GM23338 (cell line): Measurements from ENCODE around the gene SHFL. TPM values are rescaled to one million over a fixed set of nuclear protein-coding genes. Genes with fewer than 3 reads are reported as not detected.

ENCODE experiments used
- ATAC-seq: fragments of 200-7000 bp; cut with Tn5 transposase; 3 replicates; pipeline ENCODE4 v1.9.1; 2020
- DNase-seq: peaks from one replicate; pipeline ENCODE4 v3.0.0-alpha.2; 2015; ENCODE audit warnings: low spot score
- H2AFZ ChIP-seq: fragments of 200-600 bp; sonication (generic); 2 replicates; pipeline ENCODE4 v1.8.0; 2016; ENCODE audit warnings: antibody characterized with exemption, mild to moderate bottlenecking, moderate library complexity
- H3F3A ChIP-seq: fragments of 200-600 bp; sonication (generic); replicated peaks from 2 replicates; pipeline ENCODE4 v1.8.0; 2017; ENCODE audit warnings: antibody characterized with exemption, mixed run types, low read depth
- H3K27ac ChIP-seq: fragments of 200-600 bp; sonication (generic); 2 replicates; pipeline ENCODE4 v1.6.1; 2016; ENCODE audit warnings: low read depth
- H3K27me3 ChIP-seq: fragments of 200-600 bp; sonication (generic); 2 replicates; pipeline ENCODE4 v1.8.0; 2016; ENCODE audit warnings: mild to moderate bottlenecking, mixed run types, moderate library complexity; ENCODE audit not compliant: insufficient read depth
- H3K36me3 ChIP-seq: fragments of 200-600 bp; sonication (generic); 2 replicates; pipeline ENCODE4 v1.8.0; 2016; ENCODE audit warnings: mild to moderate bottlenecking; ENCODE audit not compliant: insufficient read depth
- H3K4me1 ChIP-seq: fragments of 200-600 bp; sonication (generic); 2 replicates; pipeline ENCODE4 v1.8.0; 2016; ENCODE audit warnings: mild to moderate bottlenecking, moderate library complexity; ENCODE audit not compliant: insufficient read depth
- H3K4me2 ChIP-seq: fragments of 200-600 bp; sonication (generic); 2 replicates; pipeline ENCODE4 v1.7.1; 2017; ENCODE audit warnings: mixed run types
- H3K4me3 ChIP-seq: fragments of 200-600 bp; sonication (generic); 2 replicates; pipeline ENCODE4 v1.6.1; 2016; ENCODE audit warnings: mixed run types
- H3K79me2 ChIP-seq: fragments of 200-600 bp; sonication (generic); replicated peaks from 2 replicates; pipeline ENCODE4 v1.8.0; 2017; ENCODE audit warnings: mild to moderate bottlenecking; ENCODE audit not compliant: insufficient read depth
- H3K9me2 ChIP-seq: fragments of 200-600 bp; sonication (generic); 2 replicates; pipeline ENCODE4 v1.8.0; 2017; ENCODE audit not compliant: insufficient read depth
- H4K20me1 ChIP-seq: fragments of 200-600 bp; sonication (generic); replicated peaks from 2 replicates; pipeline ENCODE4 v1.8.0; 2017; ENCODE audit warnings: mild to moderate bottlenecking; ENCODE audit not compliant: insufficient read depth
- H3K27ac Mint-ChIP-seq: 2 replicates; pipeline ENCODE4 v1.8.0; 2020; ENCODE audit warnings: inconsistent platforms, mild to moderate bottlenecking, moderate library complexity, mixed read lengths
- H3K27me3 Mint-ChIP-seq: 3 replicates; pipeline ENCODE4 v1.8.0; 2022; ENCODE audit warnings: low read depth, mild to moderate bottlenecking, moderate library complexity, mixed read lengths, inconsistent platforms; ENCODE audit not compliant: insufficient read depth, poor library complexity
- H3K36me3 Mint-ChIP-seq: 3 replicates; pipeline ENCODE4 v1.8.0; 2021; ENCODE audit warnings: low read depth, mild to moderate bottlenecking, inconsistent platforms, moderate library complexity, mixed read lengths
- H3K4me1 Mint-ChIP-seq: 3 replicates; pipeline ENCODE4 v1.8.0; 2020; ENCODE audit warnings: mild to moderate bottlenecking, inconsistent platforms, mixed read lengths
- H3K4me3 Mint-ChIP-seq: 3 replicates; pipeline ENCODE4 v1.8.0; 2021; ENCODE audit warnings: moderate library complexity, mild to moderate bottlenecking, inconsistent platforms, mixed read lengths
- H3K9me3 Mint-ChIP-seq: 3 replicates; pipeline ENCODE4 v1.8.0; 2020; ENCODE audit warnings: moderate library complexity, mild to moderate bottlenecking, inconsistent platforms, mixed read lengths
- CREB1 ChIP-seq: fragments of 250-450 bp; sonication (Bioruptor Pico); IDR thresholded peaks from 2 replicates; pipeline ENCODE4 v1.5.0; 2020; ENCODE audit warnings: low read depth, mild to moderate bottlenecking, moderate library complexity
- CTCF ChIP-seq, 2 experiments: fragments of 200-600 bp in 1 of 2; sonication (generic) in 1 of 2; conservative IDR thresholded peaks; 2 replicates each; pipeline versions ENCODE4 v1.5.1 to v1.6.1; 2016 to 2017; ENCODE audit warnings: antibody characterized with exemption in 2 of 2, low read depth in 2 of 2, mild to moderate bottlenecking in 2 of 2, moderate library complexity in 1 of 2
- ETS1 ChIP-seq: IDR thresholded peaks from 2 replicates; pipeline ENCODE4 v1.6.1; 2016; ENCODE audit warnings: antibody characterized with exemption
- EZH2 ChIP-seq: fragments of 200-600 bp; sonication (generic); IDR thresholded peaks from one replicate; pipeline ENCODE4 v1.8.0; 2017; ENCODE audit warnings: antibody characterized with exemption, mild to moderate bottlenecking, low read depth; ENCODE audit not compliant: unreplicated experiment
- JUNB ChIP-seq: IDR thresholded peaks from one replicate; pipeline ENCODE4 v1.6.1; 2016; ENCODE audit warnings: antibody characterized with exemption; ENCODE audit not compliant: unreplicated experiment
- POLR2AphosphoS5 ChIP-seq: IDR thresholded peaks from 2 replicates; pipeline ENCODE4 v1.6.1; 2016; ENCODE audit warnings: antibody characterized with exemption, low read depth
- REST ChIP-seq: IDR thresholded peaks from one replicate; pipeline ENCODE4 v1.6.1; 2018; ENCODE audit warnings: antibody characterized with exemption; ENCODE audit not compliant: unreplicated experiment
- STAT1 ChIP-seq: IDR thresholded peaks from one replicate; pipeline ENCODE4 v1.6.1; 2016; ENCODE audit warnings: antibody characterized with exemption; ENCODE audit not compliant: unreplicated experiment
- ZNF331 ChIP-seq: fragments of 250-450 bp; sonication (Bioruptor Pico); IDR thresholded peaks from 2 replicates; pipeline ENCODE4 v1.5.0; 2020; ENCODE audit warnings: low read depth, mild to moderate bottlenecking, moderate library complexity
- ZNF462 ChIP-seq: fragments of 250-450 bp; sonication (Bioruptor Pico); IDR thresholded peaks from 2 replicates; pipeline ENCODE4 v1.5.0; 2020; ENCODE audit warnings: mild to moderate bottlenecking, moderate library complexity
- polyA plus RNA-seq: library from polyadenylated mRNA; unstranded; fragments of >200 nt; fragmentation: Nextera tagmentation; extraction: Ambion mirVana; gene quantifications from 2 replicates; pipeline ENCODE4 v1.2.1, GENCODE V29; 2016
- total RNA-seq: library from RNA; depleted of rRNA; stranded (reverse); fragments of >200 nt; shearing (Covaris generic); gene quantifications from 2 replicates; pipeline ENCODE4 v1.2.3, GENCODE V29; 2014

SHFL gene
- total and polyA plus RNA-seq, 2 experiments from 2014 or later: 31.7 to 32.1 TPM

- Histone ChIP-seq H3K4me1 (no peaks in the 10 kb centered on the region), H3K27ac (no peak overlapping the region), H2AFZ (no peak overlapping the region), H4K20me1 (no peaks in the 10 kb centered on the region), H3K4me2 (no peak overlapping the region), H3F3A (no peaks in the 10 kb centered on the region), H3K79me2 (no peaks in the 10 kb centered on the region), H3K27me3 (no peaks in the 10 kb centered on the region), H3K4me3 (no peak overlapping the region), H3K36me3 (no peaks in the 10 kb centered on the region), H3K9me2 (no peaks in the 10 kb centered on the region)
- H3K4me1 Mint-ChIP-seq: peaks cover 3% of the 10 kb centered on the region
- peaks cover 26% of the 10 kb centered on the region for H3K9me3 Mint-ChIP-seq
- peaks cover 13% of the 10 kb centered on the region for H3K27me3 Mint-ChIP-seq
- peak; percentile 53 to 63 for TF ChIP-seq CTCF (conservative IDR thresholded peaks at IDR 0.05; ENCODE audit: low read depth in 2 of 2)
- TF ChIP-seq ETS1: no peak
- ATAC-seq (no peak), DNase-seq (peak; percentile 68)
- no peak overlapping the region for H3K27ac Mint-ChIP-seq
- H3K36me3 Mint-ChIP-seq: 0 out of 3 replicates have a peak, but pooled peaks cover 6% of the 10 kb centered on the region
- H3K4me3 Mint-ChIP-seq: no peak overlapping the region
Observed at GRCh38 chr19:10074153-10074552, 12.0 kb upstream of the SHFL start.

- no peak overlapping the region for H3K4me3 ChIP-seq
- Mint-ChIP-seq H3K4me1 (peaks cover 2% of the 10 kb centered on the region; the same call in 2 of the 3 replicates), H3K27me3 (peaks cover 8% of the 10 kb centered on the region), H3K4me3 (no peak overlapping the region), H3K27ac (no peak overlapping the region), H3K36me3 (0 out of 3 replicates have a peak, but pooled peaks cover 6% of the 10 kb centered on the region), H3K9me3 (peaks cover 26% of the 10 kb centered on the region)
- no peaks in the 10 kb centered on the region for H4K20me1 ChIP-seq
- ATAC-seq: no peak
- no peak for DNase-seq
- no peaks in the 10 kb centered on the region for H3K27me3 ChIP-seq
- no peaks in the 10 kb centered on the region for H3F3A ChIP-seq
- H3K36me3 ChIP-seq: no peaks in the 10 kb centered on the region
- no peaks in the 10 kb centered on the region for H3K4me1 ChIP-seq
- no peak overlapping the region for H3K27ac ChIP-seq
- no peak overlapping the region for H2AFZ ChIP-seq
- H3K9me2 ChIP-seq: no peaks in the 10 kb centered on the region
- no peaks in the 10 kb centered on the region for H3K79me2 ChIP-seq
- no peak overlapping the region for H3K4me2 ChIP-seq
- TF ChIP-seq REST (no peak), ZNF462 (CRISPR knock-in tag) (no peak), ZNF331 (no peak), CREB1 (CRISPR knock-in tag) (no peak), STAT1 (no peak), POLR2AphosphoS5 (no peak), JUNB (no peak), EZH2 (no peak)
Observed at GRCh38 chr19:10076535-10076934, 9.6 kb upstream of the SHFL start.
